Renal pelvis (tissue), 4 donors: ENCODE results near the gene ST8SIA4. TPM values are rescaled to one million over a fixed set of nuclear protein-coding genes. Genes with fewer than 3 reads are reported as not detected.

Source experiments
- DNase-seq: peaks from one replicate; pipeline ENCODE4 v3.0.0-alpha.2; 2013
- polyA plus RNA-seq, 3 donors: library from polyadenylated mRNA; unstranded; fragments of 120-200 nt; gene quantifications; one replicate each; pipeline ENCODE4 v1.2.1, GENCODE V29; 2013; ENCODE audit not compliant: insufficient read length in 3 of 3

Gene ST8SIA4
- polyA plus RNA-seq, 3 donors, result 3.9 to 7.6 (median 4.3) TPM

DNA sequence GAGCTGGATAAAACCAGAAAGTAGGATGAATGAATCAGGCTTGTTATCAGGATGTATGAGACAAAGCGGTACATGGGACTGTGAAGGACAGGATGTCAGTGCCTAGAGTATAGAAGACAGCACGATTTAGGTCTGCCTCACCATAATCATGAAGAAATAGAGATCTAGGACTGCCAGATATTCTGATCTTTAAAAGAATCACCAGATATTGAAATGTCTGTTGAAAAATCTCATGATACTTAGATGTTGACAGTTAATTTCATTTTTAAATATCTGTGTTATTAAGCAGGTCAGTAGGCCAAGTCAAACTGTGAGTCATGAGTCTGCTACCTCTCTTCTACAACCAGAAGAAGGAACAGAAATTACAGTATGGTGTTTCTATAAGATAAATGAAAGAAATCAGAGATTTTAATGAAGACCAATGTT lies 65.0 kb downstream of the ST8SIA4 start:
- DNase-seq, result no peak

DNA sequence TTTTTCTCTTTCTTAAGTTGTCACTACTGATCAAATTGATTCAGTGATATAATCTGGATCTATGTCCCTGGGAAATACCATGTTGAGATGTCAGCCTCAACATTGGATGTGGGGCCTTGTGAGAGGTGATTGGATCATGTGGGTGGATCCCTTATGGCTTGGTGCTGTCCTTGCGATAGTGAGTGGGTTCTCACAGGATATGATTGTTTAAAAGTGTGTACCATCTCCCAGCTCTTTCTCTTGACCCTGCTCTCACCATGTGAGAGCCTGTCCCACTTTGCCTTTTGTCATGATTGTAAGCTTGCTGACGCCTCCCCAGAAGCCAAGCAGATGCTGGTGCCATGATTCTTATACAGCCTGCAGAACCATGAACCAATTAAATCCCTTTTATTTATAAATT lies 68.6 kb downstream of the ST8SIA4 start:
- no peak for DNase-seq

DNA sequence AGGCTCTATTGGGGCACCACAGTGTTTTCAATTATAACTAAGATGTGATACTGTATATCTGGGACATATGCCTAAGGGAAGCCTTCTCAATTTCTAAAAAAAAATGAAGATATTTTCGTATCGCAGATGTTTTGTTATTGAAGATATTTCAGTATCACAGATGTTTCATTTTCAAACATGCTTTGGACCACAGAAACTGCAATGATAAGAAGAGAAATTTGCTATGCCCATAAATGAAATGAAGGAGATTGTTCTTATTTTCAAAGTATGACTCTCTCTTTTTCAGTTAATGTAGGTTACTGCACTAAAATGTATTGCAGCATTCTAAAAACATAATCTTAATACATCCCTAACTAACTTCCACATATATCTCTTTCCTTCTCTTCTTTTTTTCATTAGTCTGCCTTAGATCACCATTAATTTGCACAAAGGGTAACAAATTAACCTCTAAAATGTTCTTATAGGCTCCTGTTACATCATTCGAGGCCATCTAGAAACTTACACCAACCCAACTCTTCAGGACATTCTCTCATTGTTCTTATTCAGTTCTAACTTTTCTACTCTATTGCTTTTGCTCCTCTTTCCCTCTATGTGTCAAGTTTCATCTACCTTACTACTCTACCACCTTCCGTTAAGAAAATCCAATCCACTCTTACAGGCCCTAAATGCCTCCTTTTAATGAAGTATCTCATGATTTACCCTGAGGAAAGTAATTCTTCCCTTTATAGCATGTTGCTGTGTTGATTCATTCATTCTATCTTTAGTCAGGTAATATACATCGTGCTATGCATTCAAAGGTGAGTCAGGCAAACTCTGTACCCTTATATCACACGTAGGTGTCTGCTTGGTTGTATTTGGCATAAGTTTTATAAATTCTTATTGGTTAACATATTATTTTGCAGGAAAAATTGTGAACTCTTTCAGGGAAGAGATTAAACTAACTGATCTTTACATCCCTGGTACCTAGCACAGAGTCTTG lies 70.5 kb downstream of the ST8SIA4 start:
- DNase-seq, result no peak

- no peak for DNase-seq
Measured at GRCh38 chr5:100828898-100829356, 74.2 kb downstream of the ST8SIA4 start.

- no peak for DNase-seq
Measured at GRCh38 chr5:100828071-100828897, 74.8 kb downstream of the ST8SIA4 start.

DNA sequence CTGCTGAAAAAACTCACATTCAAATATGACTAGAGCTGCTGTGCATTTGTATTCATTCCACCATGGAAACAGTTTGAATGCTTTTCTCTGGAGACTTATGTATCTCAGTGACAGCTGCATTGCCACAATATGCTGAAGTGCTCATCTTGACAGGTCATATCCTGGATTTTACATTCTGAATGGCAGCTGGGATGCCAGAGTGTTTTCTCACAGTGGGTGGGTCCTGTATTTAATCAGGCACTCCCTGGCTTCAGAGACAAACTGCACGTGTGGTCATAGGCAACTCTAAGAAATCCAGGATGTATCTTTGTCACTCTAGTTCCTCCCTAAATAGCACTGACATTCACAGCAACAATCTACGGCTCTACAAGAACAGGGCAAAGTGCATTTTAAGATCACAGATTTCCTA lies 75.6 kb downstream of the ST8SIA4 start:
- DNase-seq, result peak; percentile 21

- no peak for DNase-seq
Measured at GRCh38 chr5:100826133-100826532, 76.9 kb downstream of the ST8SIA4 start.

DNA sequence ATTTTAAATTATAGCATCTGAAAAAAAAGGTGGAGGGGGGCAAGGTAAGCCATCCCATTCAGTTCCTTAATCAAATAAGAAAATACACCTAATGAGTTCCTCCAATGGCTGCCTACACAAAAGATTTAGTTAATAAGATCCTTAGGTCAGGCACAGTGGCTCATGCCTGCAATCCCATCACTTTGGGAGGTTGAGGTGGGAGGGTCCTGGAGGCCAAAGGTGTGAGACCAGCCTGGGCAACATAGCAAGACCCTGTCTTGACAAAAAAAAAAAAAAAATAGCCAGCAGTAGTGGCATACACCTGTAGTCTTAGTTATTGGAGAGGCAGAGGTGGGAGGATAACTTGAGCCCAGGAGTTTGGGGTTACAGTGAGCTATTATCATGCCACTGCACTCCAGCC lies 78.4 kb downstream of the ST8SIA4 start:
- DNase-seq, result no peak

DNA sequence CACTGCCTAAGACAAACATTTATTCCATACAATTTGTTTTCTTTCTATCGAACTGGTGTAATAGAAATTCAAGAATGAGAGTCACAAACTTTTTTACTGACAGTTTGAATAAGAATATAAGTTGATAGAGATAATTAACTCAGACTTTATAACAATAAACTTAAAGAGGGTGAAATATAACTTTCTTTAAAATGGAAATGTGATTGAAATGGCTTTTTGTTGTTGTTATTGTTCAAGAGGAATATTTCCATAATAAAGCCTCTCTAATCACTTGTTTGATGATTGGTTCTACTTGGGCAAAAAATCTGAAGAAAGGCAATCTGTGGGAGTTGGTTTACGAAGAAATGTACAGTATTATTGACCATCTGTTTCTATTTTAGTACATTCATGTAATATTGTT lies 79.3 kb downstream of the ST8SIA4 start:
- DNase-seq, result no peak

- DNase-seq, result no peak
Measured at GRCh38 chr5:100821751-100822150, 81.3 kb downstream of the ST8SIA4 start.

GRCh38 chr5:100818340-100818739 lies 84.7 kb downstream of the ST8SIA4 start:
- no peak for DNase-seq

DNA sequence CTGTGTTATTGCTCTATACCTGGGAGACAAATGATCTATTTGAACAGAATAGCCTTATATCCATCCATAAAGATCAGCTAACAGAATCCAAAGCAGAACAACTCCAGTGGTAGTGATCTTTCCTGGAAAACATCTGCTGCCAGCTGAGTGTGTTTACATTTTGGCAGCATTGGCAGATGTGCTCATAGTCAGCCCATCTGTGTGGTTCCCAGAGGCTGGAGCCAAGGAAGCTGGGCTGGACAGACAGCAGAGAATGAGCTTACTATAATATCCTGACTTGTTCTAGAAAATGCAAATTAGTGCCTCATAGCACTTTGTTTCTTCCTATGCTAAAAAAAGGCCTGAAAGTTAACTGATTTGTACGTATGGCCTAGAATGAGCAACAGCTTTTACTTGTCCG lies 99.7 kb downstream of the ST8SIA4 start:
- DNase-seq, result no peak

DNA sequence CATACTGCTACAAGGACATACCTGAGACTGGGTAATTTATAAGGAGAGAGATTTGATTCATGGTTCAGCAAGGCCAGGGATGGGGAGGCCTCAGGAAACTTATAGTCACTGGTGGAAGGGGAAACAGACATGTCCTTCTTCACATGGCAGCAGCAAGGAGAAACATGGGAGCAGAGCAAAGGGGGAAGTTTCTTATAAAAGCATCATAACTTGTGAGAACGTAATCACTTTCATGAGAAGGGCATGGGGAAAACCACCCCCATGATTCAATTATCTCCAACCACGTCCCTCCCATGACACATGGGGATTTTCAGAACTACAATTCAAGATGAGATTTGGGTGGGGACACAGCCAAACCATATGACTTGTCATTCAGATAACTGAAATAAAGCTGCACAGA lies 100.9 kb downstream of the ST8SIA4 start:
- DNase-seq, result no peak

- no peak for DNase-seq
Measured at GRCh38 chr5:100800562-100800961, 102.5 kb downstream of the ST8SIA4 start.

DNA sequence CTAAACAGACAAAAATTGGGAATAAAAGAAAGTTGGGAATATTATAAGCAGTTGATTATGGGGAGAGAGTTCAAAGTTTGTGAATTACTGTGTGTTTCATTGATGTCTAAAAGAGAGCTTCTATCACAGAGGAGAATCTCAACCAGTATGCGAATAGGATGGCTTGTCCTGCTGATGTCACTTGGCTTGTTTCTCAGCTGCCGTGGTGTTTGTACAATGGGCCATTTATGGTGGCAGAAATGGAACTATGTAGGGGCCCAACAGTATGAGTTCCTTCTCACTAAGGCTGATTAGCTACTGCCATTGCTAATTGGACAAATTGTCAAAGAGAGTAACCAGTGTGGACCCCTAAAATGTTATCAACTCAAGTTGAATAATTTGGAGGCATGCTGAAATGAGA lies 103.9 kb downstream of the ST8SIA4 start:
- DNase-seq, result no peak

DNA sequence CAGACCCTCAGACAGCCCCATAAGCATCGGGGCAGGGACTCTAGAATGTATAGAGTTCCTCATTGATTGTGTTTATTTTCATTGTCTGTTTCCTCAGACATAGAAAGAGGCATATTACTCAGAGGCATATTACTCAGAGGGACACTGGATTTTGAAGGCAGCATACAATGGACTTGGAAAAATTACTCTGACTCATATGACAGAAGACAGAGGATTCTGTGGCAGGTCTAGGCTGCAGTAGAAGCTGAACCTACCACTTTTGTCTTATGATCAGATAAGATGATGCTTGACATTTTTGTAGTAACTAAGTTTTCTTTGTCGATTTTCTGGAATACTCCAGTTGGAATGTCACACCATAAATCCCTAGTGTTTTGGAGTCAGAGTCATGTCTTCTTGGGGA lies 105.2 kb downstream of the ST8SIA4 start:
- no peak for DNase-seq

- no peak for DNase-seq
Measured at GRCh38 chr5:100796851-100797250, 106.2 kb downstream of the ST8SIA4 start.

- DNase-seq, result no peak
Measured at GRCh38 chr5:100794844-100795243, 108.2 kb downstream of the ST8SIA4 start.

GRCh38 chr5:100794218-100794617 lies 108.9 kb downstream of the ST8SIA4 start:
- no peak for DNase-seq

- no peak for DNase-seq
Measured at GRCh38 chr5:100792781-100793180, 110.3 kb downstream of the ST8SIA4 start.

GRCh38 chr5:100791391-100791790 lies 111.7 kb downstream of the ST8SIA4 start:
- DNase-seq, result no peak

GRCh38 chr5:100790951-100791350 lies 112.1 kb downstream of the ST8SIA4 start:
- DNase-seq, result no peak

- no peak for DNase-seq
Measured at GRCh38 chr5:100790170-100790665, 112.9 kb downstream of the ST8SIA4 start.
